Duodenal mucosa (tissue), 2 donors: ENCODE data around the gene ADGRV1.

Experiments
- H3K27ac ChIP-seq: one replicate; pipeline ENCODE4 v1.7.0; 2013; ENCODE audit warnings: low read depth, low read length
- H3K27me3 ChIP-seq, 2 donors: one replicate each; pipeline ENCODE4 v1.7.0; 2013; ENCODE audit warnings: low read length in 2 of 2, control low read depth in 1 of 2; ENCODE audit not compliant: insufficient read depth in 2 of 2, control insufficient read depth in 1 of 2
- H3K36me3 ChIP-seq, 2 donors: one replicate each; pipeline ENCODE4 v1.7.0; 2013; ENCODE audit warnings: low read length in 2 of 2, control low read depth in 1 of 2; ENCODE audit not compliant: insufficient read depth in 2 of 2, control insufficient read depth in 1 of 2
- H3K4me1 ChIP-seq, 2 donors: one replicate each; pipeline ENCODE4 v1.7.0; 2013; ENCODE audit warnings: low read length in 2 of 2, control low read depth in 1 of 2; ENCODE audit not compliant: insufficient read depth in 2 of 2, control insufficient read depth in 1 of 2
- H3K4me3 ChIP-seq, 2 donors: one replicate each; pipeline ENCODE4 v1.7.0; 2013; ENCODE audit warnings: low read length in 2 of 2, low read depth in 1 of 2
- H3K9ac ChIP-seq, 2 donors: one replicate each; pipeline ENCODE4 v1.7.0; 2013; ENCODE audit warnings: low read length in 2 of 2, low read depth in 1 of 2
- H3K9me3 ChIP-seq, 2 donors: one replicate each; pipeline ENCODE4 v1.7.0; 2013; ENCODE audit warnings: low read length in 2 of 2, control low read depth in 1 of 2; ENCODE audit not compliant: control insufficient read depth in 1 of 2

The ADGRV1 gene

GRCh38 chr5:90638878-90639277 is 80.3 kb downstream of the ADGRV1 start:
- no peaks in the 10 kb centered on the region for H3K4me1 ChIP-seq
- no peaks in the 10 kb centered on the region for H3K36me3 ChIP-seq
- H3K9ac ChIP-seq, result no peak overlapping the region
- H3K9me3 ChIP-seq, result no peaks in the 10 kb centered on the region
- no peaks in the 10 kb centered on the region for H3K27me3 ChIP-seq
- no peak overlapping the region for H3K4me3 ChIP-seq
- no peak overlapping the region for H3K27ac ChIP-seq

DNA sequence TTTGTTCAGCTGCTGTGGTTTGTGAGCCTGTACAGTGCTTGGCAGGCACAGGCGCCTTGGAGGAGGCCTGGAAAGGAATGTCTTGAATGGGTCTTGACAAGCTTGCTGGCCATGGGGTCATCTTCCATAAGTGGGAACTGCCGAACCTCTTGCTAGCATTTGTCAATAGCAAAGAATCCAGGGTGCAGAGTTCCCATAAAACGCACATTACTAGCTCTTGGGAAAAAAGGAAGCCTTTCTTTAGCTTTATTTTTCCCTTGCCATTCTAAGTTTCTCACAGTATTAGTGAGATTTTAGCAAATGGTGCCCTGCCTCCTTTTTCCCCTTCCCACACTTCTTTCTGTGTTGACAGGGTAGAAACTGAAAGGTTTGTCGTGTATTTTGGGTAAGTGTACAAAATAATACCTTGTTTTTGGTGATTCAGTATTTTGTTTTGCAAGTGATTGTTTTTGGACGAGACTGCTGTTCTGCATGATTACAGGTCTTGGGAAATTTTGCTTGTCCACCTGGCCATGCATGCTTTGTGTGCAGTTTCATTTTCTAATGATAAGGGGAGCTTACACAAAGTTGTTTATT is 82.0 kb downstream of the ADGRV1 start:
- no peaks in the 10 kb centered on the region for H3K9me3 ChIP-seq
- H3K9ac ChIP-seq, result no peak overlapping the region
- no peaks in the 10 kb centered on the region for H3K27me3 ChIP-seq
- H3K4me1 ChIP-seq, result no peaks in the 10 kb centered on the region
- H3K36me3 ChIP-seq, result no peaks in the 10 kb centered on the region
- H3K27ac ChIP-seq, result no peak overlapping the region
- no peak overlapping the region for H3K4me3 ChIP-seq

GRCh38 chr5:90641528-90641927 is 82.9 kb downstream of the ADGRV1 start:
- no peak overlapping the region for H3K9ac ChIP-seq
- H3K27ac ChIP-seq, result no peak overlapping the region
- no peak overlapping the region for H3K4me3 ChIP-seq
- no peaks in the 10 kb centered on the region for H3K36me3 ChIP-seq
- no peaks in the 10 kb centered on the region for H3K9me3 ChIP-seq
- no peaks in the 10 kb centered on the region for H3K4me1 ChIP-seq
- no peaks in the 10 kb centered on the region for H3K27me3 ChIP-seq

DNA sequence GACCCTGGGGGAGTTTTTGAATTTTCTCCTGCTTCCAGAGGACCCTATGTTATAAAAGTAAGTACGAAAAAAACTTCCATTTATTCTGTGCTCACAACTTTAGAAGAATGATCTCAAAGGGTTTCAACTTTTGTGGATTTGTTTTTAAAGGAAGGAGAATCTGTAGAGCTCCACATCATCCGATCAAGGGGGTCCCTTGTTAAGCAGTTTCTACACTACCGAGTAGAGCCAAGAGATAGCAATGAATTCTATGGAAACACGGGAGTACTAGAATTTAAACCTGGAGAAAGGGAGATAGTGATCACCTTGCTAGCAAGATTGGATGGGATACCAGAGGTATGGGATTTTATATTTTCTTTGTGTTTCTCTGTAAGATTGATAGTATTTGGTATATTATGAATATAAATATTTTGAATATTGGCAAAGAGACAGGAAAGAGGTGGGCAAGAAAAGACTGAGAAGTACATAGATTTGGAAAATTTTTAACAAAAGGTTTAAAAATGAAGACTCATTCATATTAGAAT is 84.2 kb downstream of the ADGRV1 start:
- no peak overlapping the region for H3K9ac ChIP-seq
- no peak overlapping the region for H3K4me3 ChIP-seq

GRCh38 chr5:90644132-90644531 is 85.5 kb downstream of the ADGRV1 start:
- Histone ChIP-seq H3K4me3 (no peak overlapping the region), H3K4me1 (no peaks in the 10 kb centered on the region), H3K9ac (no peak overlapping the region), H3K27ac (no peak overlapping the region), H3K27me3 (no peaks in the 10 kb centered on the region), H3K36me3 (no peaks in the 10 kb centered on the region), H3K9me3 (no peaks in the 10 kb centered on the region)

More for the DNA sequence above, 84.2 kb downstream of the ADGRV1 start:
- Histone ChIP-seq H3K36me3 (no peaks in the 10 kb centered on the region), H3K4me1 (no peaks in the 10 kb centered on the region), H3K9me3 (no peaks in the 10 kb centered on the region), H3K27ac (no peak overlapping the region), H3K27me3 (no peaks in the 10 kb centered on the region)

GRCh38 chr5:90645024-90645610 is 86.5 kb downstream of the ADGRV1 start:
- Histone ChIP-seq H3K9ac (no peak overlapping the region), H3K36me3 (no peaks in the 10 kb centered on the region), H3K27me3 (no peaks in the 10 kb centered on the region), H3K27ac (no peak overlapping the region), H3K4me1 (no peaks in the 10 kb centered on the region), H3K4me3 (no peak overlapping the region), H3K9me3 (no peaks in the 10 kb centered on the region)

DNA sequence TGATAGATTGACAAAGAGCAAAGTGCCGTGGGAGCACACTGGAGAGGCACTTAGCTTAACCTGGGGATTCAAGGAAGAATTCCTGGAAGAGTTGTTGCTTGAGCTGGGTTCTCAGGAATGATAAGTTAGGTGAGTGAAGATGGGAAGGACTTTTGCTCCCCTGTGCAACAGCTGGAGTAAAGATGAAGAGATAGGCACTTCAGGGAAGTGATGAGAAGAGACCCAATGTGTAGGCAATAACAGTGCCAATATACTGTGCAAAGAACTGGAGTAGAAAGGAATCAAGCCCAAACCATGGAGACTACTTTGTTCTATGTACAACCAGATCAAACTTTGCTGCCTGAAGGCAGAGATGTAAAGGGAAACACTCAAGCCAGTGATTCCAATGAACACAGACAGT is 92.2 kb downstream of the ADGRV1 start:
- no peak overlapping the region for H3K4me3 ChIP-seq

GRCh38 chr5:90654215-90654614 is 95.6 kb downstream of the ADGRV1 start:
- no peak overlapping the region for H3K9ac ChIP-seq
- H3K36me3 ChIP-seq, result no peaks in the 10 kb centered on the region
- no peak overlapping the region for H3K27ac ChIP-seq
- no peaks in the 10 kb centered on the region for H3K27me3 ChIP-seq
- no peaks in the 10 kb centered on the region for H3K4me1 ChIP-seq
- H3K4me3 ChIP-seq, result no peak overlapping the region
- H3K9me3 ChIP-seq, result no peaks in the 10 kb centered on the region

More for the DNA sequence above, 92.2 kb downstream of the ADGRV1 start:
- H3K27me3 ChIP-seq, result no peaks in the 10 kb centered on the region
- no peak overlapping the region for H3K27ac ChIP-seq
- H3K4me1 ChIP-seq, result no peaks in the 10 kb centered on the region
- H3K9me3 ChIP-seq, result no peaks in the 10 kb centered on the region
- H3K36me3 ChIP-seq, result no peaks in the 10 kb centered on the region
- H3K9ac ChIP-seq, result no peak overlapping the region

DNA sequence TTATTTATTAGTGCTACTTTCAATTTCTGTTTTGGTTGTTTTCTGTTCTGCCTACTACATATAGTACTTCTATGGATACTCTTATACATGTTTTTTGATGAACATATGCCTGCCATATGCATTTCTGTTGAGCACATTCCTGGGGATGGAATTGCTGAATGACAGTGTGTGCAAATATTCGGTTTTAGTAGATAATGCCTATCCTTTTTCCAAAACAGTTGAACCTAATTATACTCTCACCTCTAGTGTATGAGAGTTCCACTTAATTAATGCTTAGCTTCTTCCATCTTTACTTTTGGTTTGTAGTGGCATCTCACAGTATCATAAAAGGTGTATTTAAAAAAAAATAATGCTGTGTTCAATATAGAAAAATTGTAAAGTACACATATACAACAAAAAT is 96.8 kb downstream of the ADGRV1 start:
- Histone ChIP-seq H3K4me3 (no peak overlapping the region), H3K9me3 (no peaks in the 10 kb centered on the region), H3K27me3 (no peaks in the 10 kb centered on the region), H3K9ac (no peak overlapping the region), H3K27ac (no peak overlapping the region), H3K36me3 (no peaks in the 10 kb centered on the region), H3K4me1 (no peaks in the 10 kb centered on the region)

GRCh38 chr5:90657030-90657429 is 98.4 kb downstream of the ADGRV1 start:
- Histone ChIP-seq H3K4me1 (no peaks in the 10 kb centered on the region), H3K27ac (no peak overlapping the region), H3K4me3 (no peak overlapping the region), H3K27me3 (no peaks in the 10 kb centered on the region), H3K9me3 (no peaks in the 10 kb centered on the region), H3K36me3 (no peaks in the 10 kb centered on the region), H3K9ac (no peak overlapping the region)
